ENCODE results near the gene CHRDL2.

Gene CHRDL2

DNA sequence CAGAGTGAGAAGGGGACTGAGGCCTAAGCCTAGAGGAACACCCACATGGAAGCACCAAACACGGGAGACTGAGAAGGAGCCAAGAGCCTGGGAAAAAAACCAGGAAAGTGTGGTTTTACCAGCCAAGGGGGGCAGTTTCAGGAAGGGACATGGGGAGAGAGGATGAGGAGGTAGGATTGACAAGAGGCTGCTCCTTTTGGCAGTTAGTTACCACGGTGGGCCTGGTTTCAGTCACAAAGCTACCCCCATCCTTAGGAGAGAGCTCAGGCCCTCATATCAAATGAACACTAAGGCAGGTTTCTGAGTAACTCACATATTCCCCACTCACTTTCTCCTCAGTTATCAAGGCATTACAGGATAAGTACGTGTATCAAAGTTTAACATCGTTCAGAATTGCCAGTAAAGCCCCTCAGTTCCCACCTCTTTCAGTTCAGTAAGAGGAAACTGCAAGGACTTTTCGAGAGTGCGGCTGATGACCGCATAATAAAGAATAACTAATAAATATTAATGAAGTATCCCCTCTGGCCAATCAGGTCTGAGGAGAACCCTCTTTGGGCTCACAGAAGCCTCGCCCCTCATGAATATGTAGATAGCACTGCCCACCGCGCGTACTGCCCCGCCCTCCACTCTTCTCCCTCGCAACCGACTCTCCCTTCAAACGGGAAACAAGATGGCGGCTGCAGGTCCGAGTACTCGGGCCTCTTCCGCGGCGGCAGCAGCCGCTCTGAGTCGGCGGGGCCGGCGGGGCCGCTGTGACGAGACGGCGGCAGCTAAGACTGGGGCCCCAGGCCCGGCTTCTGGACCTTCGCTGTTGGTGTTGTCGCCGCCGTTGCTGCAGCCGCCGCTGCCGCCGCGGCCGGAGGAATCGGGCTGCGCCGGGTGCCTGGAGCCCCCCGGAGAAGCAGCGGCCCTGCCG lies 17.2 kb upstream of the CHRDL2 start, which contains the start of gene RNF169:
TSS of gene RNF169 (plus strand) at position 639 of the 916 bp plus-strand sequence. CDS start at position 671, 32 bp downstream.
- TF ChIP-seq, protein P1, sequence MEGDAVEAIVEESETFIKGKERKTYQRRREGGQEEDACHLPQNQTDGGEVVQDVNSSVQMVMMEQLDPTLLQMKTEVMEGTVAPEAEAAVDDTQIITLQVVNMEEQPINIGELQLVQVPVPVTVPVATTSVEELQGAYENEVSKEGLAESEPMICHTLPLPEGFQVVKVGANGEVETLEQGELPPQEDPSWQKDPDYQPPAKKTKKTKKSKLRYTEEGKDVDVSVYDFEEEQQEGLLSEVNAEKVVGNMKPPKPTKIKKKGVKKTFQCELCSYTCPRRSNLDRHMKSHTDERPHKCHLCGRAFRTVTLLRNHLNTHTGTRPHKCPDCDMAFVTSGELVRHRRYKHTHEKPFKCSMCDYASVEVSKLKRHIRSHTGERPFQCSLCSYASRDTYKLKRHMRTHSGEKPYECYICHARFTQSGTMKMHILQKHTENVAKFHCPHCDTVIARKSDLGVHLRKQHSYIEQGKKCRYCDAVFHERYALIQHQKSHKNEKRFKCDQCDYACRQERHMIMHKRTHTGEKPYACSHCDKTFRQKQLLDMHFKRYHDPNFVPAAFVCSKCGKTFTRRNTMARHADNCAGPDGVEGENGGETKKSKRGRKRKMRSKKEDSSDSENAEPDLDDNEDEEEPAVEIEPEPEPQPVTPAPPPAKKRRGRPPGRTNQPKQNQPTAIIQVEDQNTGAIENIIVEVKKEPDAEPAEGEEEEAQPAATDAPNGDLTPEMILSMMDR (IDR thresholded peaks at IDR 0.05) = no peak
- peak; percentile 96 for DNase-seq (ENCODE audit: low spot score)
- Histone ChIP-seq H3K27ac (peak within 1 kb of the TSS; percentile 85 to 96), H3K4me3 (peak within 1 kb of the TSS; percentile 94)

DNA sequence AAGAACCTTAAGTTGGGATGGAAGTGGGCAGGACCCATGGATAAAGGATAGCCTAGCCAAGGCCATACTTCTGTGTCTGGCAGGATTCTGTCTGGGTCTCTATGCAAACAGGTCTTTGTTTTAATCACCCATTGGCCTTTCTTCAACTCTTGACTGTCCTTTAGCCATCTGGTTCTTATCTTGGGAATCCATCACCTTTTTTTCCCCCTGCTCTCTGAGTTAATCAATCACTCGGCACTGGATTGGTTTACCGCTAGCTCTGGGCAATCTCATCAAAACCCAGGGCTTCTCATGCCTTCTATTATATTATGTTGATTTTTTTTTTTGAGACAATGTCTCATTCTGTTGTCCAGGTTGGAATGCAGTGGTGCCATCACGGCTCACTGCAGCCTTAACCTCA lies 15.6 kb upstream of the CHRDL2 start:
- Histone ChIP-seq H3K27ac (no peak overlapping the region), H3K4me3 (no peak overlapping the region)
- TF ChIP-seq, protein P1 (IDR thresholded peaks at IDR 0.05) = no peak
- no peak for DNase-seq (ENCODE audit: low spot score)

DNA sequence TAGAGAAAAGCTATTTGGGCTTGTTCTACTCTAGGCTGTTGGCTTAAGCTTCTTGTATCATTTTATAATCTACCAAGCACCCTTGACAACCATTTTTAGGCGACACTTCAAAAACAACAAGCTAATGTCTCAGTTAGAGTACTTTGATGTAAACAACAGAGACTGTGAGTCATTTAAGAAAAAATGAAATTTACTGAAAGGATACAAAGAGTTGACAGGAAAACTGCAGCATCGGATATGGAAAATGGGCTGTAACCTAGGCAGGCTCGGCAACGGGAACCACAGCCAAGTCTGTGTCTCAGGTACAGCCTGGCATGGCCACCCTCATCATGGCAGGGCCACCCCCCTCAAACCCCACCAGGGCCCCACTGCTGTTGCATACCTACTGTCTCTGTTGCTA lies 13.1 kb upstream of the CHRDL2 start:
- TF ChIP-seq, protein P1 (IDR thresholded peaks at IDR 0.05) = no peak
- no peak overlapping the region for H3K27ac ChIP-seq
- H3K4me3 ChIP-seq = no peak overlapping the region
- DNase-seq (ENCODE audit: low spot score) = no peak

DNA sequence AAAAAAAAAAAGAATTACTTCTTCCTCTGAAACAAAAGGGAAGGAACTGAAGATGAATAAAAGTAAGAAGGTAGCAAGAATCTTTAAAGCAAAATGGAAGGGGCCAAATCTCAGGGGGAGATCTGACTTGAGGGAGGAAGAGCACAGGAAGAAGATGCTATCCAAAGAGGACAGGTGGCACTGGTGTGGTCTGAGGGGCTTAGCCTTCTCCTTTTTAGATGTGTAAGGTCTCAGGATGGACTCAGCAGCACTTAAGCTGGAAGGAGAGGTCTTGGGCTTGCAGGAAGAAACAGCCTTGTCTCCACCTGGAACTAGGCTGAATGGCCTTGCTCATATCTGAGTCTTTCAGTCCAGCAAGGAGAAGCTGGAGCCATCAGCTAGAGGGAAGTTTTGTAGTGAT lies 12.4 kb upstream of the CHRDL2 start:
- Histone ChIP-seq H3K27ac (no peak overlapping the region), H3K4me3 (no peak overlapping the region)
- DNase-seq (ENCODE audit: low spot score) = no peak
- TF ChIP-seq, protein P1 (IDR thresholded peaks at IDR 0.05) = no peak

DNA sequence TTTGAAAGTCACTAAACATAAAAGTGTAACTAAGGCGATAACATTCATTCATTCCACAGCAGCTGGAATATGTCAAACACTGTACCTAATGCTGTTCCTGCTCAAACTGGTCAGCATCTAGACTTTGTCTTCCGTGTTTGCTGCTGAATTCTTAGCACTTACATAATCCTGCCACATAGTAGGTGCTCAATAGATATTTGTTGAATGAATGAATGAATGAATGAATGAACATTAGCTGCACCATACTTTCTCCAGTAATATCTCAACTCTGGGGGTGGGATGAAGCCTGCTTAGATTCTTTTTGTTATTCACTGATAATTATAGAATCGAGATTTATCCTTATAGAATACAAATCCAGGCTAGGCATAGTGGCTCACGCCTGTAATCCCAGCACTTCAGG lies 10.8 kb upstream of the CHRDL2 start:
- no peak overlapping the region for H3K27ac ChIP-seq
- TF ChIP-seq, protein P1 (IDR thresholded peaks at IDR 0.05) = no peak
- no peak for DNase-seq (ENCODE audit: low spot score)
- no peak overlapping the region for H3K4me3 ChIP-seq

DNA sequence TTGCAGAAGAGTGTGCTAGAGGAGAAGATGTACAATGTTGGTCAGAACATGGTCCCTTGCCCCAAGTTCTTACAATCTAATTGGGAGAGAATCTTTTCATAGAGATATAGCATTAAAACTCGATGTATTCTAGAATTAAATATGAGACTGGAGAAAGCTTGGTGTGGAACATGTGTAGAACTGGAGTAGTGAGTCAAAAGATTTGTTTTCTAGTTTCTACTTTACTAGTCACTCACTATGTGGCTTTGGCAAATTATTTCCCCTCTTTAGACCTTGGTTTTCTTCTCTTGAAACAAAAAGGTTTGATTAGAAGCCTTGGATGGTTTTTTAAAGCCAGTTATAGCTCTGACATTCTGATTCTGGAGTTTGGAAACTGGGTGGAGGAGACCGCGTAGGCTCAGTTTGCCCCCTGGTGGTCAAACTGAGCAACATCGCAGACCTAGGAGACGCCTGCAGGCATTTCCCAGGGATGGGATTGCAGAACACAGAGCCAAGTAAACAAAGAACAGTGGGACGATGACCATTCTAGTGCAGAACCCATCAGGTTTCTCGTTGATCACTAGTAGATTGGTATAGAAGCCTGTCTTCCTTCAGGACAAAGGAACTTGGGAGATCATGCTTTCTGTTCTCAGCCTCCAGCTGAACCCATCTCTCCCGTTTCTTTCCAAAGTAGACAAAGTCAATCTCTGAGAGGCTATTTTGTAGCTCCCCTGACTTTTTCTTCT lies 8.5 kb upstream of the CHRDL2 start:
- no peak overlapping the region for H3K27ac ChIP-seq
- no peak for DNase-seq (ENCODE audit: low spot score)
- H3K4me3 ChIP-seq = no peak overlapping the region
- TF ChIP-seq, protein P1 (IDR thresholded peaks at IDR 0.05) = peak; percentile 83

Data from coronary artery (tissue), 2 donors.